IMR-90 (cell line): Measurements from ENCODE around the gene MGLL. TPM values are rescaled to one million over a fixed set of nuclear protein-coding genes. Genes with fewer than 3 reads are reported as not detected.

Experiments
- ATAC-seq: fragments of 200-7000 bp; cut with Tn5 transposase; 2 replicates; pipeline ENCODE4 v1.9.1; 2020; ENCODE audit warnings: low read depth, mild to moderate bottlenecking, moderate library complexity
- BruUV-seq: library from RNA; stranded (reverse); fragments of 400-500 nt; replicated peaks from 2 replicates; lab custom pipeline; 2021; lab: Mats Ljungman, UMichigan
- CTCF ChIA-PET: fragments of 300-600 bp; formaldehyde crosslinking; extraction: SDS; loops from one replicate; lab custom pipeline; 2021; ENCODE audit warnings: antibody characterized with exemption; lab: Yijun Ruan, JAX
- POLR2A ChIA-PET: fragments of 300-600 bp; sonication (Branson Sonifier 250); formaldehyde crosslinking; loops from one replicate; lab custom pipeline; 2022; ENCODE audit warnings: antibody characterized with exemption; ENCODE audit not compliant: unreplicated experiment; lab: Charles Lee
- DNase-seq: peaks from one replicate; pipeline ENCODE4 v3.0.0; 2013
- H2AFZ ChIP-seq: replicated peaks from 2 replicates; pipeline ENCODE3; 2013; ENCODE audit warnings: low read length, mild to moderate bottlenecking; ENCODE audit not compliant: poor library complexity
- H2AK5ac ChIP-seq: 2 replicates; pipeline ENCODE4 v1.6.1; 2013; ENCODE audit warnings: low read depth, low read length, inconsistent platforms
- H2AK9ac ChIP-seq: replicated peaks from 2 replicates; pipeline ENCODE3; 2013; ENCODE audit warnings: mild to moderate bottlenecking, low read depth, low read length, moderate library complexity; ENCODE audit not compliant: poor library complexity
- H2BK120ac ChIP-seq: 2 replicates; pipeline ENCODE4 v1.6.1; 2013; ENCODE audit warnings: low read depth, low read length, inconsistent platforms
- H2BK15ac ChIP-seq: 3 replicates; pipeline ENCODE4 v1.6.1; 2013; ENCODE audit warnings: low read depth, low read length, inconsistent platforms
- H2BK20ac ChIP-seq: 2 replicates; pipeline ENCODE4 v1.6.1; 2013; ENCODE audit warnings: low read depth, mild to moderate bottlenecking, inconsistent platforms, low read length, moderate library complexity
- H2BK5ac ChIP-seq: 2 replicates; pipeline ENCODE4 v1.6.1; 2013; ENCODE audit warnings: mild to moderate bottlenecking, low read depth, low read length, inconsistent platforms; ENCODE audit not compliant: poor library complexity, severe bottlenecking
- H3K14ac ChIP-seq: replicated peaks from 2 replicates; pipeline ENCODE4 v1.6.1; 2013; ENCODE audit warnings: low read depth, low read length, inconsistent platforms
- H3K18ac ChIP-seq: 2 replicates; pipeline ENCODE4 v1.6.1; 2013; ENCODE audit warnings: low read depth, low read length, control low read depth
- H3K23ac ChIP-seq: 2 replicates; pipeline ENCODE4 v1.6.1; 2013; ENCODE audit warnings: low read depth, low read length, inconsistent platforms
- H3K27ac ChIP-seq: 2 replicates; pipeline ENCODE4 v1.5.1; 2013; ENCODE audit warnings: mild to moderate bottlenecking, control low read depth, low read length; ENCODE audit not compliant: insufficient read depth
- H3K27me3 ChIP-seq: 2 replicates; pipeline ENCODE4 v1.6.1; 2013; ENCODE audit warnings: low read length; ENCODE audit not compliant: control insufficient read depth, insufficient read depth
- H3K36me3 ChIP-seq: 2 replicates; pipeline ENCODE4 v1.6.1; 2013; ENCODE audit warnings: low read length, mixed read lengths; ENCODE audit not compliant: control insufficient read depth, insufficient read depth
- H3K4ac ChIP-seq: 2 replicates; pipeline ENCODE4 v1.6.1; 2013; ENCODE audit warnings: low read depth, low read length, inconsistent platforms
- H3K4me1 ChIP-seq: 2 replicates; pipeline ENCODE4 v1.6.1; 2013; ENCODE audit warnings: low read length, mixed read lengths; ENCODE audit not compliant: control insufficient read depth, insufficient read depth
- H3K4me2 ChIP-seq: 2 replicates; pipeline ENCODE4 v1.6.1; 2013; ENCODE audit warnings: low read depth, mild to moderate bottlenecking, control low read depth, low read length, moderate library complexity
- H3K4me3 ChIP-seq: 2 replicates; pipeline ENCODE4 v1.5.1; 2013; ENCODE audit warnings: low read depth, mild to moderate bottlenecking, control low read depth, low read length, moderate library complexity; ENCODE audit not compliant: insufficient read depth
- H3K56ac ChIP-seq: 2 replicates; pipeline ENCODE4 v1.6.1; 2013; ENCODE audit warnings: low read length, inconsistent platforms; ENCODE audit not compliant: insufficient read depth; ENCODE audit errors: extremely low read depth
- H3K79me1 ChIP-seq, 2 experiments: 2 replicates each; pipeline ENCODE4 v1.6.1; 2013; ENCODE audit warnings: low read length in 2 of 2, inconsistent platforms in 1 of 2, low read depth in 1 of 2
- H3K9ac ChIP-seq: 2 replicates; pipeline ENCODE4 v1.6.1; 2013; ENCODE audit warnings: low read depth, low read length, control low read depth
- H3K9me1 ChIP-seq: 2 replicates; pipeline ENCODE4 v1.6.1; 2013; ENCODE audit warnings: low read length, inconsistent platforms; ENCODE audit not compliant: insufficient read depth
- H3K9me3 ChIP-seq: 2 replicates; pipeline ENCODE4 v1.6.1; 2013; ENCODE audit warnings: low read length; ENCODE audit not compliant: control insufficient read depth, insufficient read depth
- H4K20me1 ChIP-seq: 2 replicates; pipeline ENCODE4 v1.6.1; 2013; ENCODE audit warnings: low read length, inconsistent platforms; ENCODE audit not compliant: insufficient read depth
- H4K5ac ChIP-seq: 2 replicates; pipeline ENCODE4 v1.6.1; 2013; ENCODE audit warnings: mild to moderate bottlenecking, low read depth, low read length, control low read depth
- H4K8ac ChIP-seq, 2 experiments: 2 replicates each; pipeline ENCODE4 v1.6.1; 2013; ENCODE audit warnings: low read depth in 2 of 2, low read length in 2 of 2, control low read depth in 1 of 2, inconsistent platforms in 1 of 2
- H4K91ac ChIP-seq: 2 replicates; pipeline ENCODE4 v1.6.1; 2013; ENCODE audit warnings: low read depth, low read length, inconsistent platforms; ENCODE audit not compliant: insufficient read depth
- BHLHE40 ChIP-seq: fragments of 150-350 bp; IDR thresholded peaks from 2 replicates; pipeline ENCODE4 v1.6.1; 2016; ENCODE audit warnings: mild to moderate bottlenecking, low read depth, low read length
- CEBPB ChIP-seq: IDR thresholded peaks from 2 replicates; pipeline ENCODE4 v1.6.1; 2012; ENCODE audit warnings: low read depth, low read length, improper control_type of control experiment
- CHD1 ChIP-seq: IDR thresholded peaks from 2 replicates; pipeline ENCODE4 v1.6.1; 2012; ENCODE audit warnings: low read depth, low read length, improper control_type of control experiment
- ELK1 ChIP-seq: fragments of 150-350 bp; IDR thresholded peaks from 2 replicates; pipeline ENCODE4 v1.6.1; 2016; ENCODE audit warnings: low read depth, mild to moderate bottlenecking, low read length, moderate library complexity, borderline replicate concordance
- FOS ChIP-seq: fragments of 150-350 bp; IDR thresholded peaks from 2 replicates; pipeline ENCODE4 v1.6.1; 2016; ENCODE audit warnings: low read depth, low read length
- MAFK ChIP-seq: IDR thresholded peaks from 2 replicates; pipeline ENCODE4 v1.6.1; 2012; ENCODE audit warnings: low read depth, low read length, improper control_type of control experiment
- MAZ ChIP-seq: IDR thresholded peaks from 2 replicates; pipeline ENCODE4 v1.6.1; 2012; ENCODE audit warnings: low read depth, mild to moderate bottlenecking, low read length, improper control_type of control experiment, moderate library complexity, borderline replicate concordance
- MXI1 ChIP-seq: IDR thresholded peaks from 2 replicates; pipeline ENCODE4 v1.6.1; 2012; ENCODE audit warnings: low read depth, mild to moderate bottlenecking, low read length, moderate library complexity, borderline replicate concordance
- NFE2L2 ChIP-seq: fragments of 150-350 bp; IDR thresholded peaks from 2 replicates; pipeline ENCODE4 v1.6.1; 2016; ENCODE audit warnings: low read depth, mild to moderate bottlenecking, low read length
- POLR2A ChIP-seq: IDR thresholded peaks from 2 replicates; pipeline ENCODE4 v1.6.1; 2012; ENCODE audit warnings: mild to moderate bottlenecking, low read depth, low read length
- RAD21 ChIP-seq: IDR thresholded peaks from 2 replicates; pipeline ENCODE4 v1.6.1; 2012; ENCODE audit warnings: low read length, improper control_type of control experiment
- RCOR1 ChIP-seq: IDR thresholded peaks from 2 replicates; pipeline ENCODE4 v1.6.1; 2012; ENCODE audit warnings: mild to moderate bottlenecking, low read length, improper control_type of control experiment; ENCODE audit not compliant: insufficient replicate concordance
- RFX5 ChIP-seq: IDR thresholded peaks from 2 replicates; pipeline ENCODE4 v1.8.0; 2012; ENCODE audit warnings: low read depth, mild to moderate bottlenecking, low read length, moderate library complexity
- SMC3 ChIP-seq: fragments of 150-350 bp; IDR thresholded peaks from 2 replicates; pipeline ENCODE4 v1.6.1; 2016; ENCODE audit warnings: low read depth, mild to moderate bottlenecking, antibody characterized with exemption, low read length, moderate library complexity
- WGBS, 2 experiments: methylation state at CpG; one replicate each; pipeline versions ENCODE4 v1.1.5 to v1.1.7; 2013; ENCODE audit warnings: missing lambda C conversion rate in 2 of 2; ENCODE audit not compliant: insufficient read length in 1 of 2; ENCODE audit errors: extremely low coverage in 2 of 2; 5-methylcytosine and 5-hydroxymethylcytosine counted together
- dilution Hi-C: fragments of 300-500 bp; cut with HindIII; formaldehyde crosslinking; loops from one replicate; pipeline ENCODE4 v1.14.3; 2018; ENCODE audit warnings: low sequenced_read_pairs; ENCODE audit not compliant: unreplicated experiment
- in situ Hi-C: fragments of 300-500 bp; cut with MboI; formaldehyde crosslinking; loops from 3 replicates; pipeline ENCODE4 v1.14.3; 2019; ENCODE audit warnings: low sequenced_read_pairs, inconsistent platforms, mixed read lengths
- intact Hi-C: fragments of 100-400 bp; cut with micrococcal nuclease; formaldehyde crosslinking; loops from 2 replicates; pipeline ENCODE4 v1.10.0; 2022
- polyA plus RNA-seq, 3 experiments: library from polyadenylated mRNA; depleted of rRNA; stranded (reverse); fragments of >200 nt; gene quantifications; 2 replicates each; pipeline ENCODE4 v1.2.3, GENCODE V29; 2012; ENCODE audit warnings: low replicate concordance in 1 of 3
- total RNA-seq: library from RNA; depleted of rRNA; stranded (reverse); fragments of >200 nt; gene quantifications from 2 replicates; pipeline ENCODE4 v1.2.3, GENCODE V29; 2012
- TF ChIP-seq, protein P1 (sequence below): conservative IDR thresholded peaks from 2 replicates; pipeline ENCODE4 v1.5.1; 2012; ENCODE audit warnings: mild to moderate bottlenecking, low read depth, low read length, improper control_type of control experiment

Gene MGLL
- total and polyA plus RNA-seq, 2 of the 4 experiments (the other 2 are of a cell fraction): 23.7 to 60.6 TPM

GRCh38 chr3:127677541-127678314 is 144.6 kb downstream of the MGLL start:
- Histone ChIP-seq H3K4me1 (0 out of 2 replicates have a peak, but pooled peaks cover 4% of the 10 kb centered on the region), H3K4me2 (no peak overlapping the region), H2BK5ac (no peak overlapping the region), H3K4ac (no peak overlapping the region), H2AFZ (no peak overlapping the region), H2BK20ac (no peak overlapping the region), H3K27me3 (no peaks in the 10 kb centered on the region), H3K18ac (no peak overlapping the region), H2BK15ac (no peak overlapping the region), H2BK120ac (no peak overlapping the region), H3K9me1 (0 out of 2 replicates have a peak, but pooled peaks cover 2% of the 10 kb centered on the region), H3K23ac (no peak overlapping the region), H2AK9ac (no peak overlapping the region), H3K56ac (no peak overlapping the region), H2AK5ac (no peak overlapping the region), H3K27ac (no peak overlapping the region), H4K5ac (no peak overlapping the region), H4K8ac (no peak overlapping the region), H3K36me3 (peaks cover 31% of the 10 kb centered on the region), H3K9me3 (no peaks in the 10 kb centered on the region), H3K4me3 (no peak overlapping the region), H3K9ac (no peak overlapping the region), H4K91ac (no peak overlapping the region), H3K14ac (no peak overlapping the region), H4K20me1 (no peaks in the 10 kb centered on the region; the same call in 1 of the 2 replicates), H3K79me1 (peaks cover 14 to 17% of the 10 kb centered on the region in 2 experiments)
- ChIA-PET POLR2A (no interaction called here), CTCF (no interaction called here)
- no TSS peak for BruUV-seq
- intact Hi-C loops: no loop called here
- in situ Hi-C loops: no loop called here
- TF ChIP-seq FOS: no peak
- TF ChIP-seq POLR2A: no peak
- no peak for TF ChIP-seq MXI1
- no peak for TF ChIP-seq RCOR1
- TF ChIP-seq RFX5: no peak
- TF ChIP-seq, protein P1, sequence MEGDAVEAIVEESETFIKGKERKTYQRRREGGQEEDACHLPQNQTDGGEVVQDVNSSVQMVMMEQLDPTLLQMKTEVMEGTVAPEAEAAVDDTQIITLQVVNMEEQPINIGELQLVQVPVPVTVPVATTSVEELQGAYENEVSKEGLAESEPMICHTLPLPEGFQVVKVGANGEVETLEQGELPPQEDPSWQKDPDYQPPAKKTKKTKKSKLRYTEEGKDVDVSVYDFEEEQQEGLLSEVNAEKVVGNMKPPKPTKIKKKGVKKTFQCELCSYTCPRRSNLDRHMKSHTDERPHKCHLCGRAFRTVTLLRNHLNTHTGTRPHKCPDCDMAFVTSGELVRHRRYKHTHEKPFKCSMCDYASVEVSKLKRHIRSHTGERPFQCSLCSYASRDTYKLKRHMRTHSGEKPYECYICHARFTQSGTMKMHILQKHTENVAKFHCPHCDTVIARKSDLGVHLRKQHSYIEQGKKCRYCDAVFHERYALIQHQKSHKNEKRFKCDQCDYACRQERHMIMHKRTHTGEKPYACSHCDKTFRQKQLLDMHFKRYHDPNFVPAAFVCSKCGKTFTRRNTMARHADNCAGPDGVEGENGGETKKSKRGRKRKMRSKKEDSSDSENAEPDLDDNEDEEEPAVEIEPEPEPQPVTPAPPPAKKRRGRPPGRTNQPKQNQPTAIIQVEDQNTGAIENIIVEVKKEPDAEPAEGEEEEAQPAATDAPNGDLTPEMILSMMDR: no peak
- TF ChIP-seq RAD21: no peak
- TF ChIP-seq SMC3: no peak
- no peak for TF ChIP-seq MAZ
- no peak for TF ChIP-seq ELK1
- TF ChIP-seq NFE2L2: no peak
- no peak for TF ChIP-seq MAFK
- no peak for TF ChIP-seq CHD1
- no peak for TF ChIP-seq BHLHE40
- TF ChIP-seq CEBPB: no peak
- dilution Hi-C loops: no loop called here
- DNase-seq: no peak
- WGBS, 2 experiments: 89% methylated on average over 9 of the region's 17 CpGs; no CpG with 5 or more reads in 1 of the 2 experiments
- ATAC-seq: no peak
